ENCODE measurements around the gene TCOF1.

DNA sequence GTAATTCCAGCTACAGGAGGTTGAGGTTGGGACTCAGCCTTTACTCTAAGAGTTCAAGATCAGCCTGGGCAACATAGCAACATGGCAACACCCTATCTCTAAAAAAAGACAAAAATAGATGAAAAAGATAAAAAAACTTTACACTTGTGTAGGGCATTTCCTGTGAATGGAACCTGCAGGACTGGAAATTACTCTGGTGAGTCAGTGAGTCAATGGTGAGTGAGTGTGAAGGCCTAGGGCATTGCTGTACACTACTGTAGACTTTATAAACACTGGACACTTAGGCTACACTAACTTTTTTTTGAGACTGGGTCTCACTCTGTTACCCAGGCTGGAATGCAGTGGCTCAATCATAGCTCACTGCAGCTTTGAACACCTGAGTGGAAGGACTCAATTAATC is 35.3 kb upstream of the TCOF1 start:
- TF ChIP-seq, protein P1, sequence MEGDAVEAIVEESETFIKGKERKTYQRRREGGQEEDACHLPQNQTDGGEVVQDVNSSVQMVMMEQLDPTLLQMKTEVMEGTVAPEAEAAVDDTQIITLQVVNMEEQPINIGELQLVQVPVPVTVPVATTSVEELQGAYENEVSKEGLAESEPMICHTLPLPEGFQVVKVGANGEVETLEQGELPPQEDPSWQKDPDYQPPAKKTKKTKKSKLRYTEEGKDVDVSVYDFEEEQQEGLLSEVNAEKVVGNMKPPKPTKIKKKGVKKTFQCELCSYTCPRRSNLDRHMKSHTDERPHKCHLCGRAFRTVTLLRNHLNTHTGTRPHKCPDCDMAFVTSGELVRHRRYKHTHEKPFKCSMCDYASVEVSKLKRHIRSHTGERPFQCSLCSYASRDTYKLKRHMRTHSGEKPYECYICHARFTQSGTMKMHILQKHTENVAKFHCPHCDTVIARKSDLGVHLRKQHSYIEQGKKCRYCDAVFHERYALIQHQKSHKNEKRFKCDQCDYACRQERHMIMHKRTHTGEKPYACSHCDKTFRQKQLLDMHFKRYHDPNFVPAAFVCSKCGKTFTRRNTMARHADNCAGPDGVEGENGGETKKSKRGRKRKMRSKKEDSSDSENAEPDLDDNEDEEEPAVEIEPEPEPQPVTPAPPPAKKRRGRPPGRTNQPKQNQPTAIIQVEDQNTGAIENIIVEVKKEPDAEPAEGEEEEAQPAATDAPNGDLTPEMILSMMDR (IDR thresholded peaks at IDR 0.05; ENCODE audit: borderline replicate concordance, extremely low read depth, low read length, poor library complexity, severe bottlenecking), result no peak
- TF ChIP-seq EZH2 (IDR thresholded peaks at IDR 0.05; ENCODE audit: borderline replicate concordance, low read depth, low read length, severe bottlenecking), result no peak

All from DND-41 (cell line).